ACC112 (cell line): ENCODE measurements around the gene CCP110.
"Not testable (repeated sequence)": the region's sequence is repeated elsewhere in the genome, so short reads cannot be mapped to it uniquely, and the experiment has no call there.

Source experiments
- H2AFZ ChIP-seq: fragments of 200-600 bp; sonication (generic); one replicate; pipeline ENCODE4 v1.6.0; 2017; ENCODE audit warnings: antibody characterized with exemption, low read length; ENCODE audit not compliant: unreplicated experiment
- H3K27ac ChIP-seq: fragments of 200-600 bp; sonication (generic); 2 replicates; pipeline ENCODE4 v1.5.1; 2014; ENCODE audit warnings: low read depth, mild to moderate bottlenecking, antibody characterized with exemption, low read length, moderate library complexity
- H3K27me3 ChIP-seq: fragments of 200-600 bp; sonication (generic); 2 replicates; pipeline ENCODE4 v1.6.1; 2014; ENCODE audit warnings: mild to moderate bottlenecking, antibody characterized with exemption, low read length, moderate library complexity, mixed read lengths; ENCODE audit not compliant: insufficient read depth
- H3K36me3 ChIP-seq: fragments of 200-600 bp; sonication (generic); 2 replicates; pipeline ENCODE4 v1.6.1; 2016; ENCODE audit warnings: mild to moderate bottlenecking, antibody characterized with exemption, low read length, moderate library complexity, mixed read lengths; ENCODE audit not compliant: insufficient read depth
- H3K4me1 ChIP-seq: fragments of 200-600 bp; sonication (generic); one replicate; pipeline ENCODE4 v1.6.1; 2016; ENCODE audit warnings: low read length, mixed read lengths; ENCODE audit not compliant: insufficient read depth, unreplicated experiment, control insufficient read depth
- H3K4me3 ChIP-seq: fragments of 200-600 bp; sonication (generic); 2 replicates; pipeline ENCODE4 v1.5.1; 2014; ENCODE audit warnings: mild to moderate bottlenecking, low read depth, low read length
- H3K79me2 ChIP-seq: fragments of 200-600 bp; sonication (generic); one replicate; pipeline ENCODE4 v1.6.0; 2016; ENCODE audit warnings: low read length; ENCODE audit not compliant: control insufficient read depth, unreplicated experiment, insufficient read depth

Gene CCP110

GRCh38 chr16:19524616-19525384, 1.1 kb downstream of the CCP110 start:
- H3K4me3 ChIP-seq = peak overlapping the region; percentile 98
- peaks cover 23% of the 10 kb centered on the region for H3K4me1 ChIP-seq
- H3K27ac ChIP-seq = no peak overlapping the region
- no peaks in the 10 kb centered on the region for H3K27me3 ChIP-seq
- peak overlapping the region; percentile 90 for H2AFZ ChIP-seq
- H3K79me2 ChIP-seq = peaks cover 38% of the 10 kb centered on the region
- H3K36me3 ChIP-seq = peaks cover 13% of the 10 kb centered on the region

GRCh38 chr16:19525385-19525723, 1.6 kb downstream of the CCP110 start:
- peaks cover 33% of the 10 kb centered on the region for H3K79me2 ChIP-seq
- H3K27ac ChIP-seq = no peak overlapping the region
- H3K27me3 ChIP-seq = no peaks in the 10 kb centered on the region
- H2AFZ ChIP-seq = peak overlapping the region; percentile 90
- peak overlapping the region; percentile 98 for H3K4me3 ChIP-seq
- H3K4me1 ChIP-seq = peaks cover 18% of the 10 kb centered on the region
- peaks cover 13% of the 10 kb centered on the region for H3K36me3 ChIP-seq

GRCh38 chr16:19527161-19527560, 3.4 kb downstream of the CCP110 start:
- no peak overlapping the region for H3K27ac ChIP-seq

GRCh38 chr16:19528666-19529065, 4.9 kb downstream of the CCP110 start:
- Histone ChIP-seq H3K4me3 (no peak overlapping the region), H3K36me3 (peaks cover 22% of the 10 kb centered on the region), H3K27me3 (no peaks in the 10 kb centered on the region), H3K4me1 (peaks cover 13% of the 10 kb centered on the region), H3K79me2 (peaks cover 27% of the 10 kb centered on the region), H2AFZ (no peak overlapping the region), H3K27ac (no peak overlapping the region)

More at GRCh38 chr16:19527161-19527560, 3.4 kb downstream of the CCP110 start:
- peaks cover 27% of the 10 kb centered on the region for H3K79me2 ChIP-seq
- peaks cover 13% of the 10 kb centered on the region for H3K4me1 ChIP-seq
- peaks cover 15% of the 10 kb centered on the region for H3K36me3 ChIP-seq
- H2AFZ ChIP-seq = no peak overlapping the region
- no peaks in the 10 kb centered on the region for H3K27me3 ChIP-seq
- H3K4me3 ChIP-seq = no peak overlapping the region

GRCh38 chr16:19532601-19533000, 8.9 kb downstream of the CCP110 start:
- Histone ChIP-seq H3K36me3 (peaks cover 26% of the 10 kb centered on the region), H3K27me3 (no peaks in the 10 kb centered on the region), H3K4me1 (no peaks in the 10 kb centered on the region), H2AFZ (no peak overlapping the region), H3K79me2 (no peaks in the 10 kb centered on the region), H3K27ac (no peak overlapping the region), H3K4me3 (no peak overlapping the region)

GRCh38 chr16:19540241-19540970, 16.7 kb downstream of the CCP110 start:
- Histone ChIP-seq H3K36me3 (peaks cover 18% of the 10 kb centered on the region), H3K27me3 (no peaks in the 10 kb centered on the region), H3K27ac (no peak overlapping the region), H3K4me1 (no peaks in the 10 kb centered on the region), H3K79me2 (no peaks in the 10 kb centered on the region), H3K4me3 (no peak overlapping the region), H2AFZ (no peak overlapping the region)

- Histone ChIP-seq H2AFZ (no peak overlapping the region), H3K27me3 (no peaks in the 10 kb centered on the region), H3K4me3 (no peak overlapping the region), H3K79me2 (no peaks in the 10 kb centered on the region), H3K4me1 (no peaks in the 10 kb centered on the region), H3K36me3 (peaks cover 15% of the 10 kb centered on the region), H3K27ac (no peak overlapping the region)
These were observed 18.5 kb downstream of the CCP110 start for GRCh38 chr16:19542138-19542821.

- not testable (repeated sequence) for H3K27ac ChIP-seq, H2AFZ ChIP-seq, H3K27me3 ChIP-seq, H3K79me2 ChIP-seq, H3K4me1 ChIP-seq, H3K4me3 ChIP-seq
- H3K36me3 ChIP-seq = peaks cover 17% of the 10 kb centered on the region
These were observed 19.7 kb downstream of the CCP110 start for GRCh38 chr16:19543278-19543996.

GRCh38 chr16:19548144-19548543, 24.4 kb downstream of the CCP110 start:
- Histone ChIP-seq H3K27me3 (no peaks in the 10 kb centered on the region), H3K79me2 (no peaks in the 10 kb centered on the region), H3K36me3 (peaks cover 25% of the 10 kb centered on the region), H3K4me3 (no peak overlapping the region), H3K4me1 (no peaks in the 10 kb centered on the region), H3K27ac (no peak overlapping the region), H2AFZ (no peak overlapping the region)

GRCh38 chr16:19549673-19550072, 25.9 kb downstream of the CCP110 start:
- H3K4me1 ChIP-seq = peaks cover 3% of the 10 kb centered on the region
- no peak overlapping the region for H3K27ac ChIP-seq
- H3K79me2 ChIP-seq = no peaks in the 10 kb centered on the region
- no peak overlapping the region for H2AFZ ChIP-seq
- H3K36me3 ChIP-seq = peaks cover 20% of the 10 kb centered on the region
- no peak overlapping the region for H3K4me3 ChIP-seq
- no peaks in the 10 kb centered on the region for H3K27me3 ChIP-seq
